HG03103 (cell line): Measurements from ENCODE around the gene AFAP1.

Experiments used
- ATAC-seq: cut with Tn5 transposase; IDR thresholded peaks from one replicate; pipeline ENCODE4 v1.9.1; 2021; ENCODE audit warnings: low read depth; ENCODE audit not compliant: unreplicated experiment

Gene AFAP1

GRCh38 chr4:7867701-7868435 is 71.8 kb downstream of the AFAP1 start:
- ATAC-seq = no peak

GRCh38 chr4:7867191-7867590 is 72.5 kb downstream of the AFAP1 start:
- ATAC-seq = no peak

- no peak for ATAC-seq
Observed at GRCh38 chr4:7865533-7865932, 74.1 kb downstream of the AFAP1 start.

- no peak for ATAC-seq
Observed at GRCh38 chr4:7864685-7865084, 75.0 kb downstream of the AFAP1 start.

- no peak for ATAC-seq
Observed at GRCh38 chr4:7863911-7864681, 75.6 kb downstream of the AFAP1 start.

- ATAC-seq = no peak
Observed at GRCh38 chr4:7862561-7863192, 77.0 kb downstream of the AFAP1 start.

- ATAC-seq = no peak
Observed at GRCh38 chr4:7861440-7861881, 78.2 kb downstream of the AFAP1 start.

- no peak for ATAC-seq
Observed at GRCh38 chr4:7860600-7861163, 79.0 kb downstream of the AFAP1 start.

GRCh38 chr4:7859326-7859725 is 80.3 kb downstream of the AFAP1 start:
- ATAC-seq = no peak

- ATAC-seq = no peak
Observed at GRCh38 chr4:7858498-7858897, 81.2 kb downstream of the AFAP1 start.

- no peak for ATAC-seq
Observed at GRCh38 chr4:7857993-7858392, 81.7 kb downstream of the AFAP1 start.

GRCh38 chr4:7857238-7857701 is 82.4 kb downstream of the AFAP1 start:
- ATAC-seq = no peak

- ATAC-seq = no peak
Observed at GRCh38 chr4:7855731-7856130, 83.9 kb downstream of the AFAP1 start.

- no peak for ATAC-seq
Observed at GRCh38 chr4:7854697-7855370, 84.8 kb downstream of the AFAP1 start.

- no peak for ATAC-seq
Observed at GRCh38 chr4:7854216-7854615, 85.4 kb downstream of the AFAP1 start.

- ATAC-seq = no peak
Observed at GRCh38 chr4:7853271-7853670, 86.4 kb downstream of the AFAP1 start.

GRCh38 chr4:7852568-7853185 is 87.0 kb downstream of the AFAP1 start:
- ATAC-seq = no peak

- no peak for ATAC-seq
Observed at GRCh38 chr4:7850489-7850888, 89.2 kb downstream of the AFAP1 start.

- ATAC-seq = no peak
Observed at GRCh38 chr4:7847206-7847605, 92.5 kb downstream of the AFAP1 start.

- ATAC-seq = no peak
Observed at GRCh38 chr4:7845493-7846128, 94.0 kb downstream of the AFAP1 start.
